ENCODE measurements around the gene MYOCOS. TPM values are rescaled to one million over a fixed set of nuclear protein-coding genes. Genes with fewer than 3 reads are reported as not detected.

Gene MYOCOS
- total and polyA plus RNA-seq, 2 of the 4 experiments (the other 2 are of a cell fraction), result not detected

DNA sequence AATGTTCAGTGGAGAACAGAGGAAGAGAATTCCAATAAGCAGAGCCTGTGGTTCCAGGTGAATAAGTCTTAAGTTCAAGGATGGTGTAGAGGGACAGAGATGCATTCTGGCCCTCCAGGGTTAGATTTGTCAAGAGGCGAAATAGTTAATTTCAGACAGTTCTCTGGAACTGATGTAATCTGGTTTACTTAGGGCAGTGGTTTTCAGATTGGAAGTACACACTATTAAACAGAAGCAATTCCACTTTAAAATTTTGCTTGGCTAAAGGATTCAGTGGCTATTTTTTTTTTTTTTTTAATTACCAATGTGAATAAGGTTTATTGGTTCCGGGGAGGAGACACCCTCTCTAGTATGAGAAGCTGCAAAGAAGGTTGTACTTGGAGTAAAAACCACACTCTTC lies 25.3 kb upstream of the MYOCOS start:
- no peak overlapping the region for H3K4me3 ChIP-seq (ENCODE audit: insufficient read depth, low read depth, low read length)
- H4K5ac ChIP-seq (ENCODE audit: low read depth, low read length), result no peak overlapping the region
- no peak overlapping the region for H2AFZ ChIP-seq (replicated peaks; ENCODE audit: low read length, poor library complexity)
- H3K56ac ChIP-seq (ENCODE audit: extremely low read depth, insufficient read depth, low read length), result no peak overlapping the region
- dilution Hi-C loops (cut with HindIII; ENCODE audit: low sequenced_read_pairs, unreplicated experiment) (no loop called here), in situ Hi-C loops (cut with MboI; ENCODE audit: low sequenced_read_pairs) (no loop called here), intact Hi-C loops (cut with micrococcal nuclease) (no loop called here)
- no peak overlapping the region for H2BK20ac ChIP-seq (ENCODE audit: low read depth, low read length)
- ATAC-seq (ENCODE audit: low read depth) (no peak), DNase-seq (no peak)
- ChIA-PET CTCF (interaction anchor here (1.0 kb wide), 1 partner anchor 23 kb away, joined by 3 read pairs; no protein-coding TSS in a partner anchor), POLR2A (ENCODE audit: unreplicated experiment) (no interaction called here)
- H3K14ac ChIP-seq (replicated peaks; ENCODE audit: low read depth, low read length), result no peak overlapping the region
- H2BK5ac ChIP-seq (ENCODE audit: low read depth, low read length, poor library complexity, severe bottlenecking), result no peak overlapping the region
- H2AK5ac ChIP-seq (ENCODE audit: low read depth, low read length), result no peak overlapping the region
- H3K18ac ChIP-seq (ENCODE audit: low read depth, low read length), result no peak overlapping the region
- H3K36me3 ChIP-seq (ENCODE audit: control insufficient read depth, insufficient read depth, low read length), result peaks cover 12% of the 10 kb centered on the region
- H3K9ac ChIP-seq (ENCODE audit: low read depth, low read length), result no peak overlapping the region
- no peak overlapping the region for H3K4ac ChIP-seq (ENCODE audit: low read depth, low read length)
- no peak overlapping the region for H4K8ac ChIP-seq (ENCODE audit: low read depth in 2 of 2, low read length in 2 of 2)
- no peak overlapping the region for H2BK15ac ChIP-seq (ENCODE audit: low read depth, low read length)
- H3K79me1 ChIP-seq (ENCODE audit: low read depth in 1 of 2, low read length in 2 of 2), result peaks cover 0 to 7% of the 10 kb centered on the region in 2 experiments; a peak in 2 of 4 replicates
- H3K4me1 ChIP-seq (ENCODE audit: control insufficient read depth, insufficient read depth, low read length), result peaks cover 3% of the 10 kb centered on the region
- H3K27ac ChIP-seq (ENCODE audit: insufficient read depth, low read length), result no peak overlapping the region
- no peaks in the 10 kb centered on the region for H4K20me1 ChIP-seq (ENCODE audit: insufficient read depth, low read length)
- no peak overlapping the region for H2BK120ac ChIP-seq (ENCODE audit: low read depth, low read length)
- WGBS, 2 experiments (ENCODE audit: extremely low coverage in 2 of 2, insufficient read length in 1 of 2), result no CpG with 5 or more reads among the region's 2 CpGs
- no peaks in the 10 kb centered on the region; the same call in 1 of the 2 replicates for H3K9me1 ChIP-seq (ENCODE audit: insufficient read depth, low read length)
- no TSS peak for BruUV-seq (replicated peaks)
- H2AK9ac ChIP-seq (replicated peaks; ENCODE audit: low read depth, low read length, poor library complexity), result no peak overlapping the region
- no peaks in the 10 kb centered on the region for H3K27me3 ChIP-seq (ENCODE audit: control insufficient read depth, insufficient read depth, low read length)
- H3K23ac ChIP-seq (ENCODE audit: low read depth, low read length), result no peak overlapping the region
- no peak overlapping the region for H3K4me2 ChIP-seq (ENCODE audit: low read depth, low read length)
- no peak overlapping the region for H4K91ac ChIP-seq (ENCODE audit: insufficient read depth, low read depth, low read length)
- no peaks in the 10 kb centered on the region for H3K9me3 ChIP-seq (ENCODE audit: control insufficient read depth, insufficient read depth, low read length)
- TF ChIP-seq CEBPB (IDR thresholded peaks at IDR 0.05; ENCODE audit: low read depth, low read length), result no peak
- no peak for TF ChIP-seq RCOR1 (IDR thresholded peaks at IDR 0.05; ENCODE audit: insufficient replicate concordance, low read length)
- no peak for TF ChIP-seq NFE2L2 (IDR thresholded peaks at IDR 0.05; ENCODE audit: low read depth, low read length)

Measured in IMR-90 (cell line).